ENCODE data around the gene SLC6A13. TPM values are rescaled to one million over a fixed set of nuclear protein-coding genes. Genes with fewer than 3 reads are reported as not detected.

The SLC6A13 gene
- polyA plus RNA-seq, 1 experiment: not detected

DNA sequence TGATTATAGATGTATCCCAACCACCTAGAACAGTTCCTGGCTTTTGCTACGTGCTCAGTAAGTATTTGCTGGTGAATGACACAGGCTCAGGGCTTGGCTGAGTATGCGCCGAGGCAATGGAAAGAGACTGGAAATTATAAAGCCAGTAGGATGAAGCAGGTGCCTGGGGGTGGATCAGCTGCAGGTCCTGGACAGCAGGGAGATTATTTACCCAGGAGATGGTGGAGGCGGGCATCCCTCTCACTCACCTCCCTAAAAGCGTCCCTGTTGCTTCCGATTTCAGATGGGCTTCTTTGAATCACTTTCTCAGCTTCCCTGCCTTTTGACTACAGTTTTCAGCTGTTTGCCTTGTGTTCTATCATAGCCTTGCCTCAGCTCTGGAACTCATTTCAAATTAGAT is 6.4 kb downstream of the SLC6A13 start:
- POLR2A ChIA-PET: no interaction called here
- peaks cover 21% of the 10 kb centered on the region for H3K27me3 ChIP-seq (ENCODE audit: control insufficient read depth, insufficient read depth, low read length)
- H3K36me3 ChIP-seq (ENCODE audit: control insufficient read depth, insufficient read depth, low read length): no peaks in the 10 kb centered on the region
- TF ChIP-seq, protein P1, sequence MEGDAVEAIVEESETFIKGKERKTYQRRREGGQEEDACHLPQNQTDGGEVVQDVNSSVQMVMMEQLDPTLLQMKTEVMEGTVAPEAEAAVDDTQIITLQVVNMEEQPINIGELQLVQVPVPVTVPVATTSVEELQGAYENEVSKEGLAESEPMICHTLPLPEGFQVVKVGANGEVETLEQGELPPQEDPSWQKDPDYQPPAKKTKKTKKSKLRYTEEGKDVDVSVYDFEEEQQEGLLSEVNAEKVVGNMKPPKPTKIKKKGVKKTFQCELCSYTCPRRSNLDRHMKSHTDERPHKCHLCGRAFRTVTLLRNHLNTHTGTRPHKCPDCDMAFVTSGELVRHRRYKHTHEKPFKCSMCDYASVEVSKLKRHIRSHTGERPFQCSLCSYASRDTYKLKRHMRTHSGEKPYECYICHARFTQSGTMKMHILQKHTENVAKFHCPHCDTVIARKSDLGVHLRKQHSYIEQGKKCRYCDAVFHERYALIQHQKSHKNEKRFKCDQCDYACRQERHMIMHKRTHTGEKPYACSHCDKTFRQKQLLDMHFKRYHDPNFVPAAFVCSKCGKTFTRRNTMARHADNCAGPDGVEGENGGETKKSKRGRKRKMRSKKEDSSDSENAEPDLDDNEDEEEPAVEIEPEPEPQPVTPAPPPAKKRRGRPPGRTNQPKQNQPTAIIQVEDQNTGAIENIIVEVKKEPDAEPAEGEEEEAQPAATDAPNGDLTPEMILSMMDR (IDR thresholded peaks at IDR 0.05; ENCODE audit: insufficient read depth, low read depth, low read length): no peak
- no peak overlapping the region for H3K4me3 ChIP-seq (ENCODE audit: low read depth, low read length)
- DNase-seq (ENCODE audit: low read depth): no peak
- CTCF ChIA-PET: no interaction called here

DNA sequence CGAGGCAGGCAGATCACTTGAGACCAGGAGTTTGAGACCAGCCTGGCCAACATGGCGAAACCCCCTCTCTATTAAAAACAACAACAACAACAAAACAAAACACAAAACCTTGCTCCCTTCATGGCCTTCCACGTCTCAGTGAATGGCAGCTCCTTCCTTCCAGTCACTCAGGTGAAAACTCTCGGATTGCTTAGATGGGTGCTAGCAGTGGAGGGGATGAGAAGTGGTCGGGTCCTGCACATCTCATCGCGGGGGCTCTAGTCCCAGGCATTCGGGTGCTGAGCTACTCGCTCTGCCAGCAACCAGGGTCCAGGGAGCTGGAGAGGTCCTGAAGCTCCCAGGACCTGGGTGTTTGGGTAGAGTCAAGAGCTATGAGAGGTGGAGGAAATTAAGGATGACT is 7.7 kb downstream of the SLC6A13 start:
- ChIA-PET CTCF (no interaction called here), POLR2A (no interaction called here)

DNA sequence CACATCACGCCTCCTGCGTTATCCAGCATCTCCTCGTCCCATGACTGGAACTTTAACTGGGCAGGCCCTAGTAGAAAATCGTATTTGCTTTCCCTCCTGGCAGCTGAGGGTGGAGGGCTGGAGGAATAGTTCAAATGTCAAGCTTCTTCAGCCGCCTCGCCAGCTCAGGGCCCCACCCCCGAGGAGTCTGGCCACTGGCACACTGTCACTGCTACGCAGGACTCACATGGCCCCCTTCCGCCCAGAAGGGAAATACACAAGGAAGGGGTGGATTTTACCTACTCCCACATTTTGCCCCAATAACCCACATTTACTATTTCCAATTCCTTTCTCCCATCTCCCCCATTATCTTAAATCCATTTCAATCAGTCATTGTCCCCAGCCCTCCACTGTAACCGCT is 8.6 kb downstream of the SLC6A13 start:
- peaks cover 19% of the 10 kb centered on the region for H3K27me3 ChIP-seq (ENCODE audit: control insufficient read depth, insufficient read depth, low read length)
- ChIA-PET CTCF (no interaction called here), POLR2A (no interaction called here)
- no peaks in the 10 kb centered on the region for H3K36me3 ChIP-seq (ENCODE audit: control insufficient read depth, insufficient read depth, low read length)
- no peak overlapping the region for H3K4me3 ChIP-seq (ENCODE audit: low read depth, low read length)
- DNase-seq (ENCODE audit: low read depth): no peak
- TF ChIP-seq, protein P1 (IDR thresholded peaks at IDR 0.05; ENCODE audit: insufficient read depth, low read depth, low read length): no peak

More for the DNA sequence above, 7.7 kb downstream of the SLC6A13 start:
- TF ChIP-seq, protein P1 (IDR thresholded peaks at IDR 0.05; ENCODE audit: insufficient read depth, low read depth, low read length): no peak
- no peaks in the 10 kb centered on the region for H3K36me3 ChIP-seq (ENCODE audit: control insufficient read depth, insufficient read depth, low read length)
- no peak overlapping the region for H3K4me3 ChIP-seq (ENCODE audit: low read depth, low read length)
- DNase-seq (ENCODE audit: low read depth): no peak
- H3K27me3 ChIP-seq (ENCODE audit: control insufficient read depth, insufficient read depth, low read length): peaks cover 19% of the 10 kb centered on the region

DNA sequence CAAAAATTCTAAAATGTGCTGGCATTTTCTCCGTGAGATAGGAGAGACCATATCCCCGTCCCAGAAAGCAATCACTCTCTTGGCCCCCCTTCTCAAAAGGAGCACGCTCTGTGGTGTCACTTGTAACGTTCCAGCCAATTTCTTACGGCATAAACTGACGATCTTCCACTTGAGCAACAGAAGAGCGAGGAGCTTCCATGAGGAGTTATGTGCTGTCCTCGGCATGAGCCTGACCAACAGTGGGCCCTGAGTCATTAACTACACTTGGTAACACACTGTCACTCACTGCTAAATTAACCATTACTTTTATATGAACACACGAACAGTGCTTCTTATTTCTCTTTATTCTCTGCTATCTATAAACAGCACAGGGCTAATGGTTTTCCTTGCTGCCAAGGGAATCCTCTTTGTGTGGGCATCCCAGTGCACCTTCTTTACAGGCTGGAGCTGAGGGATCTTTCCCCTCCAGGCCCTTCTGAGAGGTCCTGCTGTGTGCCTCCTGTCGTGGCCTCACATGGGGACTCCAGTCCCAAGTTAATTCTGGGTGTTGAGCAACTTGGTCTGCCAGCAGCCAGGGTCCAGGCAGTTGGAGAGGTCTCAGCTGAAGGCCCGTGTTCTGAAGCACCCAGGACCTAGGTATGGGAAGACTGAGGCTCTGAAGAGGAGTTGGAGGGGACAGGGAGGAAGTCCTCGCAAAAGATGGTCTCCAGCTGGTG is 9.4 kb downstream of the SLC6A13 start:
- TF ChIP-seq, protein P1 (IDR thresholded peaks at IDR 0.05; ENCODE audit: insufficient read depth, low read depth, low read length): no peak
- CTCF ChIA-PET: no interaction called here
- Histone ChIP-seq H3K27me3 (ENCODE audit: control insufficient read depth, insufficient read depth, low read length) (peaks cover 17% of the 10 kb centered on the region), H3K4me3 (ENCODE audit: low read depth, low read length) (no peak overlapping the region), H3K36me3 (ENCODE audit: control insufficient read depth, insufficient read depth, low read length) (no peaks in the 10 kb centered on the region)
- DNase-seq (ENCODE audit: low read depth): no peak
- POLR2A ChIA-PET: no interaction called here

DNA sequence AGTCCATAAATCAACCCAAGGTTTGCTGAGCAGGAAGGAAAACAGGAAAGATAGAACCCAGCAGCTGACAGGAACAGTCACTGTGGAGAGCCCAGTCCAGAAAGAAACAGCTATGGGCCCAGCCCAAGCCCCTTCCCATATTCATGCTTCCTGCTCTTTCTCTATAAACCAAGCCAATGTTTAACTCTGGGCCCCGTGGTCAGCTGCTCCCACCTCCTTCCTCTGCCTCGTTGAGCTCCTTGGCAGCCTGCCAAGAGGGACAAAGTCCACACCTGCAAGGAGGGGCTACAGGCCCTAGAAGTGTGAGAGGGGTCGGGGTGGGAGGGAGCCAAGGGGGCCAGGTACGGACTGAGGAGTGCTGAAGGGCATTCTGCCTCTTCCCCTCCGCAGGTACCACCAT is 10.0 kb downstream of the SLC6A13 start:
- TF ChIP-seq, protein P1 (IDR thresholded peaks at IDR 0.05; ENCODE audit: insufficient read depth, low read depth, low read length): no peak
- Histone ChIP-seq H3K36me3 (ENCODE audit: control insufficient read depth, insufficient read depth, low read length) (no peaks in the 10 kb centered on the region), H3K27me3 (ENCODE audit: control insufficient read depth, insufficient read depth, low read length) (peaks cover 12% of the 10 kb centered on the region), H3K4me3 (ENCODE audit: low read depth, low read length) (no peak overlapping the region)
- DNase-seq (ENCODE audit: low read depth): no peak
- ChIA-PET POLR2A (no interaction called here), CTCF (no interaction called here)

Measured in BJ (cell line).